Measurements from ENCODE around the gene NUB1. TPM values are rescaled to one million over a fixed set of nuclear protein-coding genes. Genes with fewer than 3 reads are reported as not detected.

NUB1 gene
- total RNA-seq, 2 experiments from 2014 or later: 62.1 to 67.3 TPM

DNA sequence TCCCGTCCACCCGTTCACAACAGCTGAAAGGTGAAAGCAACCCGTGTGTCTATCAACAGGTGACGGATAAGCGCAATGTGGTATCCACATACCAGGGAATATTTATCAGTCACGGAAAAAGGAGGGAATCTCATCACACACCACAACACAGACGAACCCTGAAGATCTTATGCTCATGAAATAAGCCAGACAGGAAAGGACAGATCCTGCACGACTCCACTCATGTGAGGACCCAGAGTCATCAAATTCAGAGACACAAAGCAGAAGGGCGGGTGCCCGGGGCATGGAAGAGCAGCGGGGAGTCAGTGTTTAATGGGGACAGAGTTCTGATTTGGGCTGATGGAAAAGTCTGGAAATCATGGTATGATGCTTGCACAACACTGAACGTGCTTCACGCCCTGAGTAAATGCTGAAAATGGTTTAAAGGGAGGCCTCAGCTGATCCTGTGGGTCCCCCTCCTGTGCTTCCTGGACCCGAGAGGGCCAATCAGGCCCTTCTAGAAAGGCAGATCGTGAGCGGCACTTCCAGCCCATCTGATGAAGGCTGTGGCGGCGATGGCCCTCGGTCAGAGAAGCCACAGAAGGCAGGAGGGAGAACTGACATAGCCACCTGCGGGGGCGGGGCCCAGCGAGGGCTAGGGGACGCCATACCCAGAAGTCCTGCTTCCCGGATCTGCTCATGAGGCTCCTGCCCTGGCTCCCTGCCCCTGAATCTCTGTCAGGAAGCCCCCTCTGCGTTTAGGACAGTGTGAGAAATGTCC is 49.2 kb downstream of the NUB1 start:
- no peak overlapping the region for H3K4me3 Mint-ChIP-seq
- ChIA-PET CTCF (no interaction called here), POLR2A (no interaction called here)
- no peaks in the 10 kb centered on the region for H3K9me3 Mint-ChIP-seq
- no peaks in the 10 kb centered on the region for H3K27me3 Mint-ChIP-seq
- H3K36me3 Mint-ChIP-seq (ENCODE audit: low read depth): no peaks in the 10 kb centered on the region
- H3K4me1 Mint-ChIP-seq: no peaks in the 10 kb centered on the region
- DNase-seq: no peak
- H3K27ac Mint-ChIP-seq: no peak overlapping the region

DNA sequence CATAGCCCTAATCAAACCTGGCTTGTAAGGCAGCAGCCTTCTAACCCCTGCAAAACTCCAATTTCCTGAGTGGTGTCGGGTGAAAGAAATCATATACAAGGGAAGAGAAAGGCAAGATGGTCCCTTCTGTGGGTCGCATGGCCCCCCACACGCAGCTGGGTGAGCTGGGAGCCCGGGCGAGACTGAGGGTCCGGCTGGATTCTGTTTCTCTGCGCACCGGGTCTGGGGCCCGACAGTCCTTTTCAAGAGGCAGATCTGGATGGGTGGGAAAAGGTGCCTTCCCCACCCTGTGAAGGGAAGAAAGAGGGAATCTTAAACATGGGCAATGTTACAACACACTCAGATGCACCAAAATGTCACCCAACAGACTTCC is 49.7 kb downstream of the NUB1 start:
- H3K9me3 Mint-ChIP-seq: no peaks in the 10 kb centered on the region
- no peaks in the 10 kb centered on the region for H3K36me3 Mint-ChIP-seq (ENCODE audit: low read depth)
- H3K4me3 Mint-ChIP-seq: no peak overlapping the region
- no peaks in the 10 kb centered on the region for H3K27me3 Mint-ChIP-seq
- no peaks in the 10 kb centered on the region for H3K4me1 Mint-ChIP-seq
- DNase-seq: no peak
- POLR2A ChIA-PET: no interaction called here
- CTCF ChIA-PET: no interaction called here
- H3K27ac Mint-ChIP-seq: no peak overlapping the region

DNA sequence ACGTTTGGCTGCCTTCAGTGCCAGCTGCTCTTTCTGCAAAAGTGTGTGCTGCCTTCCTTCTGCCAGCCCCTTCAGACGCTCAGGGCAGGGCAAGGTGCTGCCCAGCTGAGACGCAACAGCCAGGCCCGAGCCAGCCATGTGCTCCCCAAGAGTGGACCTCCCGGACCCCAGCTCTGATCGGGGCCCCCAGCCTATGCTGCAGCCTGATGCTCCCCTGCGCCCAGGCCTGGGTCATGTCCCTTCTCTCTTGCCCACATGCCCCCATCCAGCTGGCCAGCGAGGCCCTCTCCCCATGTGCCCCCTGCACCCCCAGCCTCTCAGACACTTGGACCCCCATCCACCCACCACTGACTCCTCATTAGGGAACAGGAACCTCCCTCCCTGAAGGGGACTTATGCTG is 50.4 kb downstream of the NUB1 start:
- ChIA-PET CTCF (no interaction called here), POLR2A (no interaction called here)
- no peaks in the 10 kb centered on the region for H3K36me3 Mint-ChIP-seq (ENCODE audit: low read depth)
- no peak for DNase-seq
- no peak overlapping the region for H3K27ac Mint-ChIP-seq
- H3K4me1 Mint-ChIP-seq: no peaks in the 10 kb centered on the region
- no peaks in the 10 kb centered on the region for H3K27me3 Mint-ChIP-seq
- H3K4me3 Mint-ChIP-seq: no peak overlapping the region
- no peaks in the 10 kb centered on the region for H3K9me3 Mint-ChIP-seq

DNA sequence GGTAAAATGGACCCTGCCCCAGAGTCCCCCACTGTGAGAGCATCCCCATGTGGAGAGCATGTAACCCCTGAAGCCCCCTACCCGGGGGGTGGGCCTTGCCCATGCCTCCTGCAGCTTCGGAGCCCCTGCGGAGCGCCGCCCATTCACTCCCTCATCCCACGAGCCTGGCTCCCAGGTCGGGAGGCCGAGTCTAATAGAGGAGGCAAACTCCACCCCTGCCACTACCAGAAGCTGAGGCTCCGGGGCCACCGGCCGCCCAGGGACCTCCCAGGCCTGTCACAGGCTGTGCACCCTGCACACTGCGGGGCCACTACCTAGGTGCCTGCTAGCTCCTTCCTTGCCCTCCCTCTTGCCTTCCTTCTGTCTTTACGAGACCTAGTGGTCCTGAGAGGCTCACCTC is 50.8 kb downstream of the NUB1 start:
- H3K27me3 Mint-ChIP-seq: no peaks in the 10 kb centered on the region
- no peaks in the 10 kb centered on the region for H3K9me3 Mint-ChIP-seq
- CTCF ChIA-PET: no interaction called here
- no peak overlapping the region for H3K4me3 Mint-ChIP-seq
- POLR2A ChIA-PET: no interaction called here
- no peak overlapping the region for H3K27ac Mint-ChIP-seq
- no peak for DNase-seq
- H3K36me3 Mint-ChIP-seq (ENCODE audit: low read depth): no peaks in the 10 kb centered on the region
- H3K4me1 Mint-ChIP-seq: peaks cover 2% of the 10 kb centered on the region

DNA sequence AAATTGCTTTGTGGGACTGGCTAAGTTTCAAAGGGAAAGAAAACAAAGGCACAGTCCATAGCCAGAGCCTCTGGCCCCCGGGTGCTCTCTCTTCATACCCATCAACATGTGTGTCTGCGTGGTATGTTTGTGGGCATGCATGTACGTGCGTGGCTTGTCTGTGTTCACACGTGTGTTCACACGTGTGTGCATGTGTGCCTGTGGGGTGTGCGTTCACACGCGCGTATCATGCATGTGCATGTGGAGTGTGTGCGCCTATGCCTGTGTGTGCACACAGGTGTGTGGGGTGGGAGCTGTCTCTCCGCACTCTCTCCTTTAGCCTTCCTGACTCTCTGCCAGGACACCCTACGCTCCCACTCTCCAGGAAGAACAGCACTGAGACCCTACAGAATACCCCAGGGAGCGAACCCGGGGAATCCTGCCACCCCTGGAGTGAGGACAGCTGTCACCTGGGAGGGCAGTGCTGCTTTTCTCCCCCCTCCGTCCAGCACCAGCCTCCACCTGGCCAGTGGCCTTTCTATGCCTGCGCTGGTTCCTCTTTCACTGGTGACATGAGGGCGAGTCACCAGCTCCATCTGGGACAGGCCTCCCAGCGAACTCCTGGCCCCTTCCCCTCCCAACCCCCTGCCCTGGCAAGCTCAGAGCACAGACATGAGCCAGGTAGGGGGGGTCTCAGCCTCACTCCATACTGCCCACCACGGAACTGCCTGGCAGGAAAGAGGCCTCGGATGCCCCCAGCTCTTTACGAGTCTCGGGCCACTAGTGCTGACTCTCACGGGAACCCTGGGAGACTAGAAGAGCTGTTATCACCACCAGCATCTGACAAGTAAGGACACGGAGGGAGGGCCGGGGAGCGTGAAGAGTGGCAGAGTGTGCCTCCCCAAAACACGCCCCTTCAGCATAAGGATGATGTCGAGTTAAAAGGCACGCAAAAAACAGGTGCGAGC is 51.7 kb downstream of the NUB1 start:
- no peak for DNase-seq
- ChIA-PET POLR2A (no interaction called here), CTCF (interaction anchor here (1.1 kb wide), 1 partner anchor 55 kb away, joined by 3 read pairs; no protein-coding TSS in a partner anchor)
- Mint-ChIP-seq H3K9me3 (peaks cover 6% of the 10 kb centered on the region), H3K27ac (no peak overlapping the region), H3K4me1 (peaks cover 7% of the 10 kb centered on the region), H3K4me3 (no peak overlapping the region), H3K36me3 (ENCODE audit: low read depth) (no peaks in the 10 kb centered on the region), H3K27me3 (no peaks in the 10 kb centered on the region)

DNA sequence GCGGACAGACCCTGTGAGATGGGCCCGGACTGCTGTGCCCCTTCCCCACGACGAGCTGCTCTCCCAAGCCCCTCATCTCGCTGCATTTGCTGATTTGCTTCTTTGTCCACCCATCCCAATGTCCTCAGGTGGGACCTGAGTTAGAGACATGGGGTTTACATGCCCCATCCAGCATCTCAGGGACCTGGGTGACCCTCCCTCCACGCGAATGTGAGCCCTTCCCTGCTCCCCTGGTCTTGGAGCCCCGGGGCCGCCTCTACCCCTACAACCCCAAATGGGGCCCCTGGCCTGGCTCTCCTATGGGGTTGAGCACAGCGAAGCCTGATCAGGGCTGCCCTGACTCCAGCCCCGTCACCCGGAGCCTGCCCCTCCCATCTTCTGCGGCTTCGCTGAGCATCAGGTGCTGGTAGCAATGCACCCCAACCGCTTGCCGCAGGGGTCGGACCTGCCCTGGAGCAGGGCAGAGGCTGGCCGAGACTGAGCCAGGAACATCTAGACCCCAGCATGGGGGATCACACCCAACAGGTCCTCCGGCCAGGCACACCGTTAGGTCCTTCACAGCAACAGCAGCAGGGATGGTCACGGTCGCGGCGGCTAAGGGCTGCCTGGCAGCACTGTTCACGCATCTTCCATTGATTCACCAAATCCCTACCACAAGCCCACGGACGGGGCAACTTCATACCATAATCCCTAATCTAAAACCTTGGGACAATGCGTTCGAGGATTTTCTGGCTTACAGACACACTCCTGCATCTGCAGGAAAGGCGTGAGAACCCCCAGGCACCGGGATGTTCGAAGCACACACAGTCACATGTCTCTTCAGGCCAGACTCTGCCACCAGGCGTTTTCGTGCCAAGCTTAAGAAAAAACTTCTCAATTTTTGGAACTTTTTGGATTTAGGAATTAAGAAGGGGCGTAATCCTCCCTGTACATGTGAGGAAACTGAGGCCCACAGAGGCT is 52.7 kb downstream of the NUB1 start:
- H3K36me3 Mint-ChIP-seq (ENCODE audit: low read depth): no peaks in the 10 kb centered on the region
- ChIA-PET CTCF (interaction anchor here (1.1 kb wide), 1 partner anchor 54 kb away, joined by 3 read pairs; no protein-coding TSS in a partner anchor), POLR2A (no interaction called here)
- H3K27ac Mint-ChIP-seq: no peak overlapping the region
- H3K27me3 Mint-ChIP-seq: no peaks in the 10 kb centered on the region
- H3K4me1 Mint-ChIP-seq: peaks cover 7% of the 10 kb centered on the region
- peaks cover 11% of the 10 kb centered on the region for H3K9me3 Mint-ChIP-seq
- H3K4me3 Mint-ChIP-seq: no peak overlapping the region
- no peak for DNase-seq

DNA sequence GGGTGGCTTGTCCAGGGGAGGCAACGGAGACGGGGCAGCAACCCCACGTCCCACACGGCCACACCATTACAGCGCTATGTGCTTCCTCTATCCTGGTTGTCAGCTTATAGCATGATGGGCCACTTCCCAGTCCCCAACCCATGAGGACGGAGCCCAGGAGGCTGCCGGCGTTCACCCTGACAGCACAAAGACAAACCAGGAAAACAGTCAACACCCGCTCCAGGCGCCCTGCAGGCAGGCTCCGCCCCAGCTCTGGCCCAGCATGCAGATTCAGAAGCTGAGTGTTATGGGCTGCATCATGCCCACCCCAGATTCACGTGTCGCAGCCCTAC is 53.4 kb downstream of the NUB1 start:
- ChIA-PET CTCF (no interaction called here), POLR2A (no interaction called here)
- no peak overlapping the region for H3K27ac Mint-ChIP-seq
- peaks cover 11% of the 10 kb centered on the region for H3K9me3 Mint-ChIP-seq
- peaks cover 7% of the 10 kb centered on the region for H3K4me1 Mint-ChIP-seq
- no peaks in the 10 kb centered on the region for H3K36me3 Mint-ChIP-seq (ENCODE audit: low read depth)
- no peaks in the 10 kb centered on the region for H3K27me3 Mint-ChIP-seq
- no peak for DNase-seq
- no peak overlapping the region for H3K4me3 Mint-ChIP-seq

DNA sequence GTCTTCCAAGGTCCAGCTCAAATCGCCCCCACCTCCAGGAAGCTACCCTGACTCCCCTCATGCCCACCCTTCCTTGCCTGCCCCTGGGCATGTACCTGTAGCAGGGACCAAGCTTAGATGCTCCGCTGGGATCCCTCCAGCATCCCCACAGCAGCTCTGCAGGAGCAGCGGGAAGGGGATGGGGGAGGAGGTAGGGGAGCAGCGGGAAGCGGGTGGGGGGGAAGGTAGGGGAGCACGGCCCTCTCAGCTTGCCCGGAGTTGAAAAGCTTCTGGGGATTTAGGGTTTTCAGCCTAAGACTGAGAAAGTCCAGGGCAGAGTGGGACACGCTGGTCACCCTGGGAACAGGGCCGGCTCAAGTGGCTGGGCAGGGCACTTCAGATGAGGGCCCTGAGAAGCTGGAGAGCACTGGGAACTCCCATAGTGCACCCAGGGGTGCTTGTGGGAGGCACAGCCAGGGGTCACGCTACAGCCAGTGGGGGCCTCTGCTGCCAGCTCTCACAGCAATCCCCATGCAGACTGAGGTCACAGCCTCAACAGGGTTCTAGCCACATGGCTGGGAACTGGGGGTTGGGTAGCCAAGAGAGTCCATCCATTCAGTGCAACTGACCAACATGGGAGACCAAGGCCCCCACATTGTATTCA is 54.8 kb downstream of the NUB1 start:
- POLR2A ChIA-PET: no interaction called here
- no peak for DNase-seq
- CTCF ChIA-PET: no interaction called here
- peaks cover 11% of the 10 kb centered on the region for H3K9me3 Mint-ChIP-seq
- H3K27ac Mint-ChIP-seq: no peak overlapping the region
- H3K4me3 Mint-ChIP-seq: no peak overlapping the region
- peaks cover 7% of the 10 kb centered on the region for H3K4me1 Mint-ChIP-seq
- no peaks in the 10 kb centered on the region for H3K27me3 Mint-ChIP-seq
- no peaks in the 10 kb centered on the region for H3K36me3 Mint-ChIP-seq (ENCODE audit: low read depth)

DNA sequence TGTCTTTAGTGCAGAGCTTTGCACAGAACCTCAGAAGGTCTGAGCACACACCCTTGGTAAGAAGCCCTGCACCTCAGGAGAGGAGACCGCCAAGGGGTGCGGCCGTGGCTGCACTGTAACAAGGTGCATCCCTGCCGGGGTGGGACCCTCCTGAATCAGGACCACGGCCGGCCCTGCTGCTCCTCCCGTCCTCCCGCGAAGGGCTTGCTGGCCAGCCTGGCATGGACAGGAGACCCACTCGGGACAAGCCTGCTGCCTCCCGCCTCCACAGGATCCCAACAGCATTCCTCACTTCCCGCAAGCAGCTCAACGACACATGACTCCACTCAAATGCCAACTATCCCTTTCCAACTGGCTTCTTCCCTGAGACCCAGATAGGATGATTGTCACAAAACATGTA is 55.4 kb downstream of the NUB1 start:
- CTCF ChIA-PET: no interaction called here

DNA sequence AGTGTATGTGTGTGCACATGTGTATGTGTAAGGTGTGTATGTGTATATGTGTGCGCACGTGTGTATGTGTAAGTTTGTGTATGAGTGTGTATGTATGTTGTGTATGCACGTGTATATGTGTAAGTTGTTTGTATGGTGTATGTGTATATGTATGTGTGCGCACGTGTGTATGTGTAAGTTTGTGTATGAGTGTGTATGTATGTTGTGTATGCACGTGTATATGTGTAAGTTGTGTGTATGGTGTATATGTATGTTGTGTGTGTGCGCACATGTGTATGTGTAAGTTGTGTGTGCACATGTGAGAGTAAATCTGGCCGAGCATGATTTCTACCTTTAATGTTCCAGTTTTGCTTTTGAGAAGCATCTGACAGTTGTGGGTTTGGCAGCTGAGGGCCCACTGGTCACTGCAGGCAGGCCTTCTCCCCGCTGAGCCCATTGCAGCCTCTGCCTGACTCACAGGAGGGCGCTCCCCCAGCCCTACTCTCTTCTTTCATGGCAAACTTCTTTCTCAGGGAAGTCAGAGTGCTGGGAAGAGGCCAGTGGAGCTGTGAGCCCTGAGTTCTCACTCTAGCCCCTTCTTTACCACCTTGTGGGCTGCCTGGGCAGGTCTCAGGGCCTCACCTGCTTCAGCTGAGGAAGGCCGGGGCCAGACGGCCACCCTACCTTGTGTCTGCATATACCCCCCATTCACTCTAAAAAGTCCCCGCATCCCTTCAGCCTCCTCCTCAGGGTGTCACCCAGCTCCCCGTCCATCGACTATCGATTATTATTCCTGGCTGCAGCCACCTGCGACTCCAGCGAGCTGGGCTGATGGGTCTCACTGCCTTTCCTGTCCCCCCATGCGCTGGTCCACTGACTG is 57.1 kb downstream of the NUB1 start:
- Mint-ChIP-seq H3K9me3 (peaks cover 11% of the 10 kb centered on the region), H3K4me3 (no peak overlapping the region), H3K36me3 (ENCODE audit: low read depth) (no peaks in the 10 kb centered on the region), H3K27ac (no peak overlapping the region), H3K27me3 (no peaks in the 10 kb centered on the region), H3K4me1 (peaks cover 11% of the 10 kb centered on the region)
- ChIA-PET CTCF (interaction anchor here (1.2 kb wide), 1 partner anchor 30 kb away, joined by 3 read pairs; no protein-coding TSS in a partner anchor), POLR2A (no interaction called here)
- DNase-seq: no peak

More for the DNA sequence above, 55.4 kb downstream of the NUB1 start:
- Mint-ChIP-seq H3K27ac (no peak overlapping the region), H3K4me3 (no peak overlapping the region), H3K4me1 (peaks cover 7% of the 10 kb centered on the region), H3K9me3 (peaks cover 11% of the 10 kb centered on the region), H3K36me3 (ENCODE audit: low read depth) (no peaks in the 10 kb centered on the region), H3K27me3 (no peaks in the 10 kb centered on the region)
- no peak for DNase-seq
- POLR2A ChIA-PET: no interaction called here

DNA sequence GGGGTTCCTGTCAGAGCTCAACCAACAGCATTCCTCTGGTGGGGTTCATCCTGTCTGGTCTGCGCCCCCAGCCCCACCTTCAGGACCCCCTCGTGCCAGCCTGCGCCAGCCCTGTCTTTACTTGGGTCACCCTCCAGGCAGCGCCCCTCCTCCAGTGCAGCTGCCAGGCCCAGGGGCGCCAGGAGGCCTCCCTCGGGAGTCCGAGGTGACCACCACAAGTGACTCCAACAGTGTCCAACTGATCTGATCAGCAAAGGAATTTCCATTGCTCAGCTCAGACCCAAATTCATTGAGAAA is 57.6 kb downstream of the NUB1 start:
- CTCF ChIA-PET: interaction anchor here (1.2 kb wide), 1 partner anchor 31 kb away, joined by 3 read pairs; no protein-coding TSS in a partner anchor
- Mint-ChIP-seq H3K4me1 (peaks cover 17% of the 10 kb centered on the region), H3K27me3 (no peaks in the 10 kb centered on the region), H3K27ac (no peak overlapping the region), H3K36me3 (ENCODE audit: low read depth) (no peaks in the 10 kb centered on the region), H3K9me3 (peaks cover 11% of the 10 kb centered on the region), H3K4me3 (no peak overlapping the region)
- no peak for DNase-seq
- POLR2A ChIA-PET: no interaction called here

DNA sequence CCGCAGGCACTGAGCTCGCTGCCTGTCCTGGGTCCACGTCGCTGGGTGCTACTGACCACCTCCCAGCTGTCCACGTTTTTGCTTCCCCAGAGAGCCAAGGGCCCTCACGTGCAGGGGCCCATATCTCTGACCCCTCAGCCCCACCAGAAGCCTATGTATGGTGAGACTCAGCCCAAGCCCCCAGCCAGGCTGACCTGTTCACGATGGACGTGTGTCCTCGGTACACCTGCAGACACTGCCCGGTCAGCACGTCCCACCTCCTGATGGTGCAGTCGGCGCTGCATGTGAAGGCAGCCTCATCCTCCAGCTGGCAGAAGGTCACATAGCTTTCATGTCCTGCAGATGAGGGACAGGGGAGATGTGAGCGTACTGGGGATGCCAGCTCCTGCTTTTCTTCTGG is 58.3 kb downstream of the NUB1 start:
- POLR2A ChIA-PET: no interaction called here
- Mint-ChIP-seq H3K27me3 (no peaks in the 10 kb centered on the region), H3K27ac (no peak overlapping the region), H3K9me3 (peaks cover 11% of the 10 kb centered on the region), H3K4me3 (no peak overlapping the region), H3K36me3 (ENCODE audit: low read depth) (no peaks in the 10 kb centered on the region), H3K4me1 (peaks cover 19% of the 10 kb centered on the region)
- DNase-seq: no peak
- CTCF ChIA-PET: interaction anchor here (1.2 kb wide), 1 partner anchor 31 kb away, joined by 3 read pairs; no protein-coding TSS in a partner anchor

All from activated CD4-positive, alpha-beta memory T cell treated with anti-CD3 and anti-CD28 coated beads, Interleukin-2, amount 10 ng/mL, durations not matched to agents 7 days and 5 days (primary cell).